ENCODE data around the gene FIGLA. TPM values are rescaled to one million over a fixed set of nuclear protein-coding genes. Genes with fewer than 3 reads are reported as not detected.

Gene FIGLA
- total RNA-seq, 1 experiment from 2014 or later = not detected

- ChIA-PET RAD21 (ENCODE audit: low non-redundant PET in 1 of 2, low total read pairs in 2 of 2, uncharacterized antibody in 2 of 2, unreplicated experiment in 2 of 2) (no interaction called here), CTCF (no interaction called here), POLR2A (no interaction called here)
- Histone ChIP-seq H3K36me3 (ENCODE audit: control insufficient read depth in 1 of 2, insufficient read depth in 2 of 2, low read length in 2 of 2) (no peaks in the 10 kb centered on the region), H3K9me3 (ENCODE audit: control insufficient read depth in 1 of 2, insufficient read depth in 1 of 2, low read depth in 1 of 2, low read length in 2 of 2) (no peaks in the 10 kb centered on the region), H3K27ac (ENCODE audit: low read depth, low read length) (no peak overlapping the region), H4K20me1 (ENCODE audit: insufficient read depth) (no peaks in the 10 kb centered on the region), H3K27me3 (ENCODE audit: insufficient read depth, low read length) (no peaks in the 10 kb centered on the region), H3K4me2 (ENCODE audit: low read length) (no peak overlapping the region), H3K79me2 (ENCODE audit: insufficient read depth, low read length) (no peaks in the 10 kb centered on the region), H2AFZ (ENCODE audit: low read depth, low read length, poor library complexity, severe bottlenecking) (no peak overlapping the region), H3K4me3 (replicated peaks in 1 of 2; ENCODE audit: low read depth in 1 of 2, low read length in 2 of 2) (no peak overlapping the region), H3K9ac (ENCODE audit: low read length) (no peak overlapping the region), H3K9me2 (ENCODE audit: insufficient read depth) (no peaks in the 10 kb centered on the region), H3K4me1 (ENCODE audit: control insufficient read depth in 1 of 2, insufficient read depth in 2 of 2, low read length in 2 of 2) (peaks cover 0 to 8% of the 10 kb centered on the region in 2 experiments; a peak in 2 of 4 replicates)
- intact Hi-C loops (cut with micrococcal nuclease) = no loop called here
- no TSS peak for BruUV-seq (replicated peaks)
- no peak for DNase-seq (ENCODE audit: low read depth, low spot score)
- no peak for ATAC-seq
- TF ChIP-seq TCF7L2 (IDR thresholded peaks at IDR 0.05; ENCODE audit: borderline replicate concordance, extremely low read depth, insufficient read depth, insufficient read length) (no peak), ZBTB33 (IDR thresholded peaks at IDR 0.05; ENCODE audit: extremely low read depth, insufficient replicate concordance, low read length) (no peak), EZH2 (IDR thresholded peaks at IDR 0.05) (no peak), REST (IDR thresholded peaks at IDR 0.05; ENCODE audit: low read depth) (no peak)
Observed at GRCh38 chr2:70793450-70793849, 3.0 kb upstream of the FIGLA start.
